Astrocyte (in vitro differentiated cells and primary cell): ENCODE data around the gene ARHGAP33. TPM values are rescaled to one million over a fixed set of nuclear protein-coding genes. Genes with fewer than 3 reads are reported as not detected.

Source experiments
- DNase-seq: peaks from one replicate; pipeline ENCODE4 v3.0.0-alpha.2; 2010; ENCODE audit warnings: low read depth
- FAIRE-seq: peaks from 2 replicates; lab custom pipeline; 2011; peaks lifted over from hg19 to GRCh38; lab: Jason Lieb, UNC
- H2AFZ ChIP-seq: 2 replicates; pipeline ENCODE4 v1.6.0; 2012; ENCODE audit warnings: low read depth, low read length, inconsistent platforms
- H3K27ac ChIP-seq: 2 replicates; pipeline ENCODE4 v1.5.1; 2011; ENCODE audit warnings: low read depth, low read length, inconsistent platforms
- H3K27me3 ChIP-seq: 2 replicates; pipeline ENCODE4 v1.6.0; 2011; ENCODE audit warnings: low read length, inconsistent platforms; ENCODE audit not compliant: insufficient read depth
- H3K36me3 ChIP-seq: 2 replicates; pipeline ENCODE4 v1.5.1; 2011; ENCODE audit warnings: low read length, inconsistent platforms; ENCODE audit not compliant: insufficient read depth
- H3K4me1 ChIP-seq: 2 replicates; pipeline ENCODE4 v1.5.1; 2011; ENCODE audit warnings: low read length, inconsistent platforms; ENCODE audit not compliant: insufficient read depth
- H3K4me2 ChIP-seq: 2 replicates; pipeline ENCODE4 v1.6.0; 2012; ENCODE audit warnings: low read length, inconsistent platforms
- H3K4me3 ChIP-seq: 2 replicates; pipeline ENCODE4 v1.5.1; 2011; ENCODE audit warnings: low read depth, mild to moderate bottlenecking, low read length, inconsistent platforms; ENCODE audit not compliant: insufficient read depth
- H3K79me2 ChIP-seq: 2 replicates; pipeline ENCODE4 v1.6.0; 2012; ENCODE audit warnings: mild to moderate bottlenecking, low read length, inconsistent platforms; ENCODE audit not compliant: insufficient read depth
- H3K9ac ChIP-seq: 2 replicates; pipeline ENCODE4 v1.6.0; 2012; ENCODE audit warnings: mild to moderate bottlenecking, low read length, inconsistent platforms
- H3K9me3 ChIP-seq: 2 replicates; pipeline ENCODE4 v1.5.1; 2012; ENCODE audit warnings: low read depth, mild to moderate bottlenecking, low read length, inconsistent platforms; ENCODE audit not compliant: insufficient read depth
- H4K20me1 ChIP-seq: 2 replicates; pipeline ENCODE4 v1.6.0; 2012; ENCODE audit warnings: low read length, inconsistent platforms; ENCODE audit not compliant: insufficient read depth
- H3K27ac Mint-ChIP-seq: one replicate; pipeline ENCODE4 v1.8.0; 2021; ENCODE audit warnings: mild to moderate bottlenecking, mixed read lengths; ENCODE audit not compliant: unreplicated experiment
- H3K27me3 Mint-ChIP-seq: one replicate; pipeline ENCODE4 v1.8.0; 2021; ENCODE audit warnings: low read depth, mixed read lengths; ENCODE audit not compliant: unreplicated experiment
- H3K36me3 Mint-ChIP-seq: one replicate; pipeline ENCODE4 v1.8.0; 2021; ENCODE audit warnings: low read depth, mixed read lengths; ENCODE audit not compliant: unreplicated experiment
- H3K4me1 Mint-ChIP-seq: one replicate; pipeline ENCODE4 v1.8.0; 2021; ENCODE audit warnings: low read depth, mixed read lengths; ENCODE audit not compliant: unreplicated experiment
- H3K4me3 Mint-ChIP-seq: one replicate; pipeline ENCODE4 v1.8.0; 2021; ENCODE audit warnings: mild to moderate bottlenecking, moderate library complexity, mixed read lengths; ENCODE audit not compliant: unreplicated experiment
- H3K9me3 Mint-ChIP-seq: one replicate; pipeline ENCODE4 v1.8.0; 2021; ENCODE audit warnings: mild to moderate bottlenecking, mixed read lengths; ENCODE audit not compliant: unreplicated experiment
- CTCF ChIP-seq: IDR thresholded peaks from 2 replicates; pipeline ENCODE4 v1.5.1; 2011; ENCODE audit warnings: low read depth, mild to moderate bottlenecking, inconsistent platforms, low read length, moderate library complexity; ENCODE audit not compliant: insufficient read depth
- EZH2 ChIP-seq: IDR thresholded peaks from 2 replicates; pipeline ENCODE4 v1.6.1; 2012; ENCODE audit warnings: mild to moderate bottlenecking, low read length, inconsistent platforms; ENCODE audit not compliant: insufficient read depth
- total RNA-seq: library from RNA; stranded (reverse); gene quantifications from 2 replicates; pipeline ENCODE4 v1.2.1, GENCODE V29; 2021

ARHGAP33 gene
- total RNA-seq, 1 donor from 2014 or later, result 5.5 TPM

GRCh38 chr19:35806597-35806996, 31.2 kb downstream of the ARHGAP33 start:
- Histone ChIP-seq H3K79me2 (no peaks in the 10 kb centered on the region), H3K9ac (no peak overlapping the region), H3K27me3 (no peaks in the 10 kb centered on the region), H4K20me1 (no peaks in the 10 kb centered on the region), H3K4me1 (no peaks in the 10 kb centered on the region), H2AFZ (no peak overlapping the region), H3K4me2 (no peak overlapping the region), H3K9me3 (no peaks in the 10 kb centered on the region), H3K4me3 (no peak overlapping the region), H3K27ac (no peak overlapping the region), H3K36me3 (no peaks in the 10 kb centered on the region)
- H3K27me3 Mint-ChIP-seq, result peaks cover 61% of the 10 kb centered on the region
- H3K27ac Mint-ChIP-seq, result no peak overlapping the region
- DNase-seq, result no peak
- TF ChIP-seq EZH2 (no peak), CTCF (no peak)
- H3K4me3 Mint-ChIP-seq, result no peak overlapping the region
- H3K4me1 Mint-ChIP-seq, result no peaks in the 10 kb centered on the region
- FAIRE-seq, result no peak
- H3K9me3 Mint-ChIP-seq, result peaks cover 6% of the 10 kb centered on the region
- no peaks in the 10 kb centered on the region for H3K36me3 Mint-ChIP-seq

- Histone ChIP-seq H3K4me1 (no peaks in the 10 kb centered on the region), H4K20me1 (no peaks in the 10 kb centered on the region), H3K79me2 (no peaks in the 10 kb centered on the region), H3K27me3 (peaks cover 1% of the 10 kb centered on the region), H3K9ac (no peak overlapping the region), H3K4me3 (no peak overlapping the region), H3K27ac (no peak overlapping the region), H3K36me3 (no peaks in the 10 kb centered on the region), H3K9me3 (no peaks in the 10 kb centered on the region), H3K4me2 (no peak overlapping the region), H2AFZ (no peak overlapping the region)
- no peak overlapping the region for H3K27ac Mint-ChIP-seq
- H3K36me3 Mint-ChIP-seq, result no peaks in the 10 kb centered on the region
- no peaks in the 10 kb centered on the region for H3K9me3 Mint-ChIP-seq
- FAIRE-seq (no peak), DNase-seq (no peak)
- no peak for TF ChIP-seq CTCF
- no peak for TF ChIP-seq EZH2
- peaks cover 53% of the 10 kb centered on the region for H3K27me3 Mint-ChIP-seq
- no peaks in the 10 kb centered on the region for H3K4me1 Mint-ChIP-seq
- H3K4me3 Mint-ChIP-seq, result no peak overlapping the region
These were observed 32.3 kb downstream of the ARHGAP33 start for GRCh38 chr19:35807633-35808032.

- no peaks in the 10 kb centered on the region for H3K9me3 Mint-ChIP-seq
- FAIRE-seq (no peak), DNase-seq (no peak)
- no peaks in the 10 kb centered on the region for H4K20me1 ChIP-seq
- no peak overlapping the region for H3K4me3 Mint-ChIP-seq
- no peaks in the 10 kb centered on the region for H3K4me1 ChIP-seq
- no peaks in the 10 kb centered on the region for H3K4me1 Mint-ChIP-seq
- no peaks in the 10 kb centered on the region for H3K36me3 Mint-ChIP-seq
- H3K79me2 ChIP-seq, result no peaks in the 10 kb centered on the region
- H3K9ac ChIP-seq, result no peak overlapping the region
- H2AFZ ChIP-seq, result no peak overlapping the region
- H3K27me3 ChIP-seq, result peaks cover 3% of the 10 kb centered on the region
- H3K4me3 ChIP-seq, result no peak overlapping the region
- H3K27ac ChIP-seq, result no peak overlapping the region
- TF ChIP-seq CTCF, result no peak
- TF ChIP-seq EZH2, result no peak
- H3K4me2 ChIP-seq, result no peak overlapping the region
- peaks cover 35% of the 10 kb centered on the region for H3K27me3 Mint-ChIP-seq
- H3K36me3 ChIP-seq, result no peaks in the 10 kb centered on the region
- H3K9me3 ChIP-seq, result no peaks in the 10 kb centered on the region
- H3K27ac Mint-ChIP-seq, result no peak overlapping the region
These were observed 36.2 kb downstream of the ARHGAP33 start for GRCh38 chr19:35811317-35812219.
